ENCODE measurements around the gene MAGI3.

- TF ChIP-seq CTCF (IDR thresholded peaks at IDR 0.05; ENCODE audit: poor library complexity, severe bottlenecking) (no peak), EZH2 (IDR thresholded peaks at IDR 0.05; ENCODE audit: borderline replicate concordance, insufficient read depth, low read length, poor library complexity, severe bottlenecking) (no peak)
Measured at GRCh38 chr1:113380075-113380474, 10.2 kb upstream of the MAGI3 start.

All from neural cell (in vitro differentiated cells).